A549 (cell line): ENCODE results near the gene LRIF1. TPM values are rescaled to one million over a fixed set of nuclear protein-coding genes. Genes with fewer than 3 reads are reported as not detected.
"Not testable (repeated sequence)": the region's sequence is repeated elsewhere in the genome, so short reads cannot be mapped to it uniquely, and the experiment has no call there.

Experiments
- ATAC-seq, 2 experiments: fragments of 200-7000 bp in 1 of 2; fragments of >200 bp in 1 of 2; cut with Nextera tagmentation in 1 of 2; cut with Tn5 transposase in 1 of 2; 3 replicates each; pipeline versions ENCODE4 v1.8.0 to v1.9.1; 2018 to 2020; ENCODE audit warnings: mild to moderate bottlenecking in 1 of 2, moderate library complexity in 1 of 2
- CTCF ChIA-PET: fragments of 300-600 bp; sonication (Branson Sonifier 250); formaldehyde crosslinking; extraction: SDS; loops from one replicate; lab custom pipeline; 2021; ENCODE audit warnings: antibody characterized with exemption, inconsistent platforms; lab: Yijun Ruan, JAX
- POLR2A ChIA-PET: fragments of 350-600 bp; formaldehyde crosslinking; extraction: SDS; loops from one replicate; lab custom pipeline; 2021; ENCODE audit warnings: antibody characterized with exemption, inconsistent platforms; lab: Yijun Ruan, JAX
- DNase-seq, 2 experiments: peaks; one replicate each; pipeline versions ENCODE4 v3.0.0 to v3.0.0-alpha.2; 2011 to 2016; ENCODE audit warnings: low read depth in 1 of 2, low spot score in 1 of 2
- FAIRE-seq: peaks from 2 replicates; lab custom pipeline; 2011; peaks lifted over from hg19 to GRCh38; lab: Jason Lieb, UNC
- H3K27ac ChIP-seq, 2 experiments: fragments of >200 bp; sonication (Bioruptor Twin); formaldehyde crosslinking; 3 replicates each; pipeline ENCODE4 v1.5.1; 2016 to 2017
- H3K4me1 ChIP-seq: fragments of >200 bp; sonication (Bioruptor Twin); formaldehyde crosslinking; 3 replicates; pipeline ENCODE4 v1.6.1; 2016
- H3K4me2 ChIP-seq: fragments of >200 bp; sonication (Bioruptor Twin); formaldehyde crosslinking; 3 replicates; pipeline ENCODE4 v1.6.1; 2016
- H3K4me3 ChIP-seq: fragments of >200 bp; sonication (Bioruptor Twin); formaldehyde crosslinking; 3 replicates; pipeline ENCODE4 v1.5.1; 2016
- H3K9me3 ChIP-seq: fragments of >200 bp; sonication (Bioruptor Twin); formaldehyde crosslinking; 3 replicates; pipeline ENCODE4 v1.6.1; 2016
- CBX2 ChIP-seq: fragments of 200-600 bp; sonication (generic); IDR thresholded peaks from 2 replicates; pipeline ENCODE4 v1.6.1; 2016; ENCODE audit warnings: low read depth, mild to moderate bottlenecking, borderline replicate concordance
- CEBPB ChIP-seq, 2 experiments: fragments of >200 bp in 1 of 2; sonication (Bioruptor Twin) in 1 of 2; formaldehyde crosslinking in 1 of 2; IDR thresholded peaks; 2 replicates each; pipeline ENCODE4 v1.6.1; 2012 to 2016
- CHD4 ChIP-seq: fragments of 200-600 bp; sonication (generic); IDR thresholded peaks from 2 replicates; pipeline ENCODE4 v1.6.1; 2016; ENCODE audit warnings: antibody characterized with exemption, mild to moderate bottlenecking, borderline replicate concordance
- EP300 ChIP-seq, 2 experiments: fragments of >200 bp; sonication (Bioruptor Twin); formaldehyde crosslinking; IDR thresholded peaks; 2 replicates in 1 of 2; 3 replicates in 1 of 2; pipeline ENCODE4 v1.6.1; 2016 to 2017
- FOSB ChIP-seq: fragments of 250-450 bp; sonication (Bioruptor Pico); IDR thresholded peaks from 2 replicates; pipeline ENCODE4 v1.5.0; 2020; ENCODE audit warnings: mild to moderate bottlenecking, moderate library complexity
- FOXS1 ChIP-seq: fragments of 250-450 bp; sonication (Bioruptor Pico); IDR thresholded peaks from 2 replicates; pipeline ENCODE4 v1.5.0; 2020; ENCODE audit warnings: mild to moderate bottlenecking, moderate library complexity
- HOXA7 ChIP-seq: fragments of 250-450 bp; sonication (Bioruptor Pico); IDR thresholded peaks from 2 replicates; pipeline ENCODE4 v1.5.0; 2020; ENCODE audit warnings: mild to moderate bottlenecking, moderate library complexity
- JUNB ChIP-seq: fragments of >200 bp; sonication (Bioruptor Twin); formaldehyde crosslinking; IDR thresholded peaks from 2 replicates; pipeline ENCODE4 v1.6.1; 2016
- MAFK ChIP-seq: fragments of 450-650 bp; IDR thresholded peaks from 2 replicates; pipeline ENCODE4 v1.6.1; 2014; ENCODE audit not compliant: partially characterized antibody
- NPAS2 ChIP-seq: fragments of 250-450 bp; sonication (Bioruptor Pico); IDR thresholded peaks from 2 replicates; pipeline ENCODE4 v1.8.0; 2022; ENCODE audit warnings: mild to moderate bottlenecking, moderate library complexity, borderline replicate concordance
- POLR2AphosphoS2 ChIP-seq: conservative IDR thresholded peaks from 2 replicates; pipeline ENCODE4 v1.6.1; 2012; ENCODE audit warnings: low read length, improper control_type of control experiment, inconsistent platforms
- RAD21 ChIP-seq, 2 experiments: fragments of >200 bp in 1 of 2; sonication (Bioruptor Twin) in 1 of 2; formaldehyde crosslinking in 1 of 2; IDR thresholded peaks in 1 of 2; conservative IDR thresholded peaks in 1 of 2; 2 replicates in 1 of 2; 3 replicates in 1 of 2; pipeline ENCODE4 v1.6.1; 2012 to 2018; ENCODE audit warnings: inconsistent platforms in 1 of 2
- RFX5 ChIP-seq: fragments of 450-650 bp; IDR thresholded peaks from 2 replicates; pipeline ENCODE4 v1.7.1; 2014; ENCODE audit warnings: antibody characterized with exemption, mild to moderate bottlenecking, moderate library complexity
- SMC3 ChIP-seq: fragments of >200 bp; sonication (Bioruptor Twin); formaldehyde crosslinking; IDR thresholded peaks from 3 replicates; pipeline ENCODE4 v1.6.1; 2018; ENCODE audit warnings: inconsistent platforms
- WGBS: methylation state at CpG from one replicate; pipeline ENCODE4 v1.1.6; 2017; ENCODE audit errors: missing lambda C conversion rate; 5-methylcytosine and 5-hydroxymethylcytosine counted together
- polyA plus RNA-seq, 4 experiments: library from polyadenylated mRNA; depleted of rRNA in 3 of 4; stranded (reverse); fragments of >200 nt; fragmentation: RNase III in 1 of 4; extraction: RNeasy Plus Mini Kit Qiagen cat#74134 plus additional on column Dnase treatment in 1 of 4; gene quantifications; 2 replicates in 3 of 4; 3 replicates in 1 of 4; pipeline ENCODE4 v1.2.3, GENCODE V29; 2011 to 2017
- TF ChIP-seq, protein P1 (sequence below): fragments of 200-600 bp; sonication (generic); IDR thresholded peaks from 2 replicates; pipeline ENCODE4 v1.6.1; 2016; ENCODE audit warnings: antibody characterized with exemption, mild to moderate bottlenecking, moderate library complexity
- TF ChIP-seq, protein P2 (sequence below): IDR thresholded peaks from 2 replicates; pipeline ENCODE4 v1.6.1; 2012
- TF ChIP-seq, protein P3 (sequence below): fragments of >200 bp; sonication (Bioruptor Twin); formaldehyde crosslinking; IDR thresholded peaks from 3 replicates; pipeline ENCODE4 v1.6.1; 2016

The LRIF1 gene
- polyA plus RNA-seq, 2 of the 4 experiments (the other 2 are of a cell fraction), result 16.3 to 40.8 TPM

DNA sequence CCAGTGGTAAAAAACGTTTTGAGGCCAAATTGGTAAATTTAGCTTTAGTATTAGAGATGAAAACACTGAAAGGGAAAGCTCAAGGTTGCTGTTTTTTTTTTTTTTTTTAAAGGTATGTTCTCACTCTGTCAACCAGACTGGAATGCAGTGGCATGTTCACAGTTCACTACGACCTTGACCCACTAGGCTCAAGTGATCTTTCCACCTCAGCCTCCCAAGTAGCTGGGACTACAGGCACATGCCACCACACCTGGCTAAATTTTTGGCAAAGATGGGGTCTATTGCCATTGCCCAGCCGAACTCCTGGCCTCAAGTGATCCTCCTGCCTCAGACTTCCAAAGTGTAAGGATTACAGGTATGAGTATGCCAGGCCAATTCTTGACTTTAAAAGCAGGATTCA, 18.9 kb downstream of the LRIF1 start (continued):
- TF ChIP-seq CEBPB (IDR thresholded peaks at IDR 0.05), result no peak
- TF ChIP-seq MAFK, result no peak
- TF ChIP-seq CBX2, result no peak

DNA sequence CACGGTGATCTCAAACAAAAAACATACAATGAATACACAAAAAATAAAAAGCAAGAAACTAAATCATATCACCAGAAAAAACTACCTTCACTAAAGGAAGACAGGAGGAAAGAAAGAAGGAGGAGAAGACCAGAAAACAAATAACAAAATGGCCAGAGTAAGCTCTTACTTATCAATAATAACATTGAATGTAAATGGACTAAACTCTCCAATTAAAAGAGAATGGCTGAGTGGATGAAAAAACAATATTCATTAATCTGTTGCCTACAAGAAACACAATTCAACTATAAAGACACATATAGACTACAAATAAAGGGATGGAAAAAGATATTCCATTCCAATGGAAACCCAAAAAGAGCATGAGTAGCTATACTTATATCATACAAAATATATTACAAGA, 27.2 kb downstream of the LRIF1 start:
- no peak overlapping the region for H3K4me2 ChIP-seq
- no peak for ATAC-seq
- CTCF ChIA-PET, result no interaction called here
- no peak overlapping the region for H3K4me3 ChIP-seq
- H3K4me1 ChIP-seq, result no peaks in the 10 kb centered on the region
- FAIRE-seq, result no peak
- H3K27ac ChIP-seq, result no peak overlapping the region
- 51% methylated on average over 1 of the region's 1 CpG for WGBS
- no peak for DNase-seq
- TF ChIP-seq SMC3, result no peak
- no peak for TF ChIP-seq RAD21 (conservative IDR thresholded peaks at IDR 0.05 in 1 of 2, IDR thresholded peaks at IDR 0.05 in 1 of 2)
- TF ChIP-seq, protein P1, sequence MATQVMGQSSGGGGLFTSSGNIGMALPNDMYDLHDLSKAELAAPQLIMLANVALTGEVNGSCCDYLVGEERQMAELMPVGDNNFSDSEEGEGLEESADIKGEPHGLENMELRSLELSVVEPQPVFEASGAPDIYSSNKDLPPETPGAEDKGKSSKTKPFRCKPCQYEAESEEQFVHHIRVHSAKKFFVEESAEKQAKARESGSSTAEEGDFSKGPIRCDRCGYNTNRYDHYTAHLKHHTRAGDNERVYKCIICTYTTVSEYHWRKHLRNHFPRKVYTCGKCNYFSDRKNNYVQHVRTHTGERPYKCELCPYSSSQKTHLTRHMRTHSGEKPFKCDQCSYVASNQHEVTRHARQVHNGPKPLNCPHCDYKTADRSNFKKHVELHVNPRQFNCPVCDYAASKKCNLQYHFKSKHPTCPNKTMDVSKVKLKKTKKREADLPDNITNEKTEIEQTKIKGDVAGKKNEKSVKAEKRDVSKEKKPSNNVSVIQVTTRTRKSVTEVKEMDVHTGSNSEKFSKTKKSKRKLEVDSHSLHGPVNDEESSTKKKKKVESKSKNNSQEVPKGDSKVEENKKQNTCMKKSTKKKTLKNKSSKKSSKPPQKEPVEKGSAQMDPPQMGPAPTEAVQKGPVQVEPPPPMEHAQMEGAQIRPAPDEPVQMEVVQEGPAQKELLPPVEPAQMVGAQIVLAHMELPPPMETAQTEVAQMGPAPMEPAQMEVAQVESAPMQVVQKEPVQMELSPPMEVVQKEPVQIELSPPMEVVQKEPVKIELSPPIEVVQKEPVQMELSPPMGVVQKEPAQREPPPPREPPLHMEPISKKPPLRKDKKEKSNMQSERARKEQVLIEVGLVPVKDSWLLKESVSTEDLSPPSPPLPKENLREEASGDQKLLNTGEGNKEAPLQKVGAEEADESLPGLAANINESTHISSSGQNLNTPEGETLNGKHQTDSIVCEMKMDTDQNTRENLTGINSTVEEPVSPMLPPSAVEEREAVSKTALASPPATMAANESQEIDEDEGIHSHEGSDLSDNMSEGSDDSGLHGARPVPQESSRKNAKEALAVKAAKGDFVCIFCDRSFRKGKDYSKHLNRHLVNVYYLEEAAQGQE, result no peak
- TF ChIP-seq FOSB, result no peak
- no peak for TF ChIP-seq FOXS1 (CRISPR knock-in tag)
- no peak for TF ChIP-seq CHD4
- no peak for TF ChIP-seq JUNB
- TF ChIP-seq HOXA7 (CRISPR knock-in tag), result no peak
- no peak for TF ChIP-seq POLR2AphosphoS2
- no peak for TF ChIP-seq EP300 (IDR thresholded peaks at IDR 0.05)
- TF ChIP-seq, protein P2, sequence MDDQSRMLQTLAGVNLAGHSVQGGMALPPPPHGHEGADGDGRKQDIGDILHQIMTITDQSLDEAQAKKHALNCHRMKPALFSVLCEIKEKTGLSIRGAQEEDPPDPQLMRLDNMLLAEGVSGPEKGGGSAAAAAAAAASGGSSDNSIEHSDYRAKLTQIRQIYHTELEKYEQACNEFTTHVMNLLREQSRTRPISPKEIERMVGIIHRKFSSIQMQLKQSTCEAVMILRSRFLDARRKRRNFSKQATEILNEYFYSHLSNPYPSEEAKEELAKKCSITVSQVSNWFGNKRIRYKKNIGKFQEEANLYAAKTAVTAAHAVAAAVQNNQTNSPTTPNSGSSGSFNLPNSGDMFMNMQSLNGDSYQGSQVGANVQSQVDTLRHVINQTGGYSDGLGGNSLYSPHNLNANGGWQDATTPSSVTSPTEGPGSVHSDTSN, result no peak
- no peak for TF ChIP-seq RFX5
- TF ChIP-seq NPAS2 (CRISPR knock-in tag), result no peak
- TF ChIP-seq, protein P3, sequence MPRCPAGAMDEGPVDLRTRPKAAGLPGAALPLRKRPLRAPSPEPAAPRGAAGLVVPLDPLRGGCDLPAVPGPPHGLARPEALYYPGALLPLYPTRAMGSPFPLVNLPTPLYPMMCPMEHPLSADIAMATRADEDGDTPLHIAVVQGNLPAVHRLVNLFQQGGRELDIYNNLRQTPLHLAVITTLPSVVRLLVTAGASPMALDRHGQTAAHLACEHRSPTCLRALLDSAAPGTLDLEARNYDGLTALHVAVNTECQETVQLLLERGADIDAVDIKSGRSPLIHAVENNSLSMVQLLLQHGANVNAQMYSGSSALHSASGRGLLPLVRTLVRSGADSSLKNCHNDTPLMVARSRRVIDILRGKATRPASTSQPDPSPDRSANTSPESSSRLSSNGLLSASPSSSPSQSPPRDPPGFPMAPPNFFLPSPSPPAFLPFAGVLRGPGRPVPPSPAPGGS, result no peak
- POLR2A ChIA-PET, result no interaction called here
- H3K9me3 ChIP-seq, result no peaks in the 10 kb centered on the region; the same call in 2 of the 3 replicates

DNA sequence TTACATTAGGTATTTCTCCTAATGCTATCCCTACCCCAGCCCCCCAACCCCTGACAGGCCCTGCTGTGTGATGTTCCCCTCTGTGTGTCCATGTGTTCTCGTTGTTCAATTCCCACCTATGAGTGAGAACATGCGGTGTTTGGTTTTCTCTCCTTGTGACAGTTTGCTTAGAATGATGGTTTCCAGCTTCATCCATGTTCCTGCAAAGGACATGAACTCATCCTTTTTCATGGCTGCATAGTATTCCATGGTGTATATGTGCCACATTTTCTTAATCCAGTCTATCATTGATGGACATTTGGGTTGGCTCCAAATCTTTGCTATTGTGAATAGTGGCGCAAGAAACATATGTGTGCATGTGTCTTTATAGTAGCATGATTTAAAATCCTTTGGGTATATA, 32.6 kb downstream of the LRIF1 start:
- FAIRE-seq, POLR2A ChIA-PET: not testable (repeated sequence)

More for the DNA sequence above, 32.6 kb downstream of the LRIF1 start:
- ATAC-seq, H3K4me2 ChIP-seq, H3K27ac ChIP-seq, H3K4me3 ChIP-seq, DNase-seq, H3K9me3 ChIP-seq, CTCF ChIA-PET, H3K4me1 ChIP-seq: not testable (repeated sequence)
- WGBS, result 80% methylated on average over 3 of the region's 3 CpGs
